ENCODE data around the gene INPP4B.

The INPP4B gene

GRCh38 chr4:142600952-142601351 is 245.1 kb downstream of the INPP4B start:
- peaks cover 2% of the 10 kb centered on the region for H3K4me1 ChIP-seq (ENCODE audit: insufficient read depth, poor library complexity, severe bottlenecking)
- no peak overlapping the region for H3K4me3 ChIP-seq (ENCODE audit: severe bottlenecking)
- no peak for DNase-seq (ENCODE audit: low spot score)
- H3K36me3 ChIP-seq (ENCODE audit: low read depth), result no peaks in the 10 kb centered on the region
- no peaks in the 10 kb centered on the region for H3K27me3 ChIP-seq (ENCODE audit: insufficient read depth, poor library complexity, severe bottlenecking)
- peaks cover 2% of the 10 kb centered on the region for H3K9me3 ChIP-seq (ENCODE audit: severe bottlenecking)
- no peak for ATAC-seq (ENCODE audit: low read depth)
- H3K27ac ChIP-seq (ENCODE audit: poor library complexity, severe bottlenecking), result no peak overlapping the region
- TF ChIP-seq CTCF (IDR thresholded peaks at IDR 0.05; ENCODE audit: poor library complexity, severe bottlenecking), result no peak

DNA sequence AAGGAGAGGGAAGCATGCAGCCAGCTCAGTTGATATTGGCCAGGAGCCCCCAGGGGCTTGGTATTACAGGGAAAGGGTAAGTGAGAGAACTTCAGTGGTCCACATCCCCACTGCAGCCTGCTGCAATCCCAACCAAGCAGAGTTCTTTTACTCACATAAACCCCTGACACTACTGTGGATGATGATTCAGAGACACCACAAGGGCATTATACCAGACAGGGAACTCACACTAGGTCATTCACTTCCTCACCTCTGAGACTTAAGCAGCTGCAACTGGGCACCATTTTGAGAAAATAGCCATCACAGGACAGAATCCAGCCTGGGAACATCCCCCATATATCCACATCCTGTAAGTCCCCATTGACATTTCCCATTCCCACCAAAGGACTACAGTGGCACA is 248.0 kb downstream of the INPP4B start:
- DNase-seq (ENCODE audit: low spot score) (no peak), ATAC-seq (ENCODE audit: low read depth) (no peak)
- Histone ChIP-seq H3K36me3 (ENCODE audit: low read depth) (no peaks in the 10 kb centered on the region), H3K4me3 (ENCODE audit: severe bottlenecking) (no peak overlapping the region), H3K27ac (ENCODE audit: poor library complexity, severe bottlenecking) (no peak overlapping the region), H3K4me1 (ENCODE audit: insufficient read depth, poor library complexity, severe bottlenecking) (peaks cover 2% of the 10 kb centered on the region), H3K9me3 (ENCODE audit: severe bottlenecking) (peaks cover 2% of the 10 kb centered on the region), H3K27me3 (ENCODE audit: insufficient read depth, poor library complexity, severe bottlenecking) (no peaks in the 10 kb centered on the region)
- TF ChIP-seq CTCF (IDR thresholded peaks at IDR 0.05; ENCODE audit: poor library complexity, severe bottlenecking), result no peak

DNA sequence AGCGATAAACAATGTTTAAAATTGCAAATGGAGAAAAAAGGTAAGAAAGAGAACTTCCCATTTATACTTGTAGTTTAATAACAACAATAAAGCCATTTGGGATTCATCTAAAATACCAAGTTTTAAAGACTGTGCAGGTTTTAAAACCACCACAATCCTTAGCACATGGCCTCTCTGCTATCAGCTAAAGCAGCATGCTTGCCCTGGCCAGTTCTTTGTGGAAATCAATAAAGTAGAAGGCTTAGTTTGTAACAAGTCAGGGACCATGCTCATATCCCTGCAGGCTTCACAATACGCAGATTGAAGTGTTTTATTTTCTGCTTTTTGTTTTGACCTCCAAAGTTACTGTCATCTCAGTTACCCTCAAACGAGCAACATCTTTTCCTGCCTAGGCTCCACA is 249.5 kb downstream of the INPP4B start:
- H3K27me3 ChIP-seq (ENCODE audit: insufficient read depth, poor library complexity, severe bottlenecking), result no peaks in the 10 kb centered on the region
- peaks cover 2% of the 10 kb centered on the region for H3K4me1 ChIP-seq (ENCODE audit: insufficient read depth, poor library complexity, severe bottlenecking)
- no peak for TF ChIP-seq CTCF (IDR thresholded peaks at IDR 0.05; ENCODE audit: poor library complexity, severe bottlenecking)
- no peak overlapping the region for H3K4me3 ChIP-seq (ENCODE audit: severe bottlenecking)
- H3K27ac ChIP-seq (ENCODE audit: poor library complexity, severe bottlenecking), result no peak overlapping the region
- ATAC-seq (ENCODE audit: low read depth), result no peak
- H3K36me3 ChIP-seq (ENCODE audit: low read depth), result no peaks in the 10 kb centered on the region
- no peaks in the 10 kb centered on the region for H3K9me3 ChIP-seq (ENCODE audit: severe bottlenecking)
- DNase-seq (ENCODE audit: low spot score), result no peak

DNA sequence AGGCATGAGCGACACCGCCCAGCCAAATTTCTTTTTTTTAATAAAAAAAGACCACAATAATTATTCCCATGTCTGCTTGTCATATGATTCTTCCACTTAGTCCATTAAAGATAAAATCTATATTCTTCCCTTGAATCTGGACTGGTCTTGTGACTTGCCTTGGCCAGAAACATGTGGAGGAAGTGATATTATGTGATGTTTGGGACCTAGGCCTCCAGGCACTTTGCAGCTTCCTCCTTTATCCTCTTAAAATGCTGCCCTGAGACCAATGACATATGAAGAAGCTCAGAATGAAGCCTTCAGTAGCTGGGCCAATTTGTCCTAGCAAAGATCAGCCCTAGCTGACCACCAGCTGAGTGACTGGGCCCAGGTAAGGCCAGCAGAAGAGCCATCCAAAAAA is 250.0 kb downstream of the INPP4B start:
- Histone ChIP-seq H3K4me1 (ENCODE audit: insufficient read depth, poor library complexity, severe bottlenecking) (peaks cover 2% of the 10 kb centered on the region), H3K27me3 (ENCODE audit: insufficient read depth, poor library complexity, severe bottlenecking) (no peaks in the 10 kb centered on the region), H3K27ac (ENCODE audit: poor library complexity, severe bottlenecking) (no peak overlapping the region), H3K36me3 (ENCODE audit: low read depth) (no peaks in the 10 kb centered on the region), H3K9me3 (ENCODE audit: severe bottlenecking) (no peaks in the 10 kb centered on the region), H3K4me3 (ENCODE audit: severe bottlenecking) (no peak overlapping the region)
- ATAC-seq (ENCODE audit: low read depth), result no peak
- no peak for TF ChIP-seq CTCF (IDR thresholded peaks at IDR 0.05; ENCODE audit: poor library complexity, severe bottlenecking)
- no peak for DNase-seq (ENCODE audit: low spot score)

- Histone ChIP-seq H3K36me3 (ENCODE audit: low read depth) (no peaks in the 10 kb centered on the region), H3K4me3 (ENCODE audit: severe bottlenecking) (no peak overlapping the region), H3K27ac (ENCODE audit: poor library complexity, severe bottlenecking) (no peak overlapping the region), H3K9me3 (ENCODE audit: severe bottlenecking) (no peaks in the 10 kb centered on the region), H3K27me3 (ENCODE audit: insufficient read depth, poor library complexity, severe bottlenecking) (no peaks in the 10 kb centered on the region), H3K4me1 (ENCODE audit: insufficient read depth, poor library complexity, severe bottlenecking) (no peaks in the 10 kb centered on the region)
- no peak for TF ChIP-seq CTCF (IDR thresholded peaks at IDR 0.05; ENCODE audit: poor library complexity, severe bottlenecking)
- no peak for ATAC-seq (ENCODE audit: low read depth)
- DNase-seq (ENCODE audit: low spot score), result no peak
These were observed 250.8 kb downstream of the INPP4B start for GRCh38 chr4:142595222-142595871.

Data from RWPE2 (cell line).